ACHN (cell line): Measurements from ENCODE around the gene PMAIP1.

Source experiments
- DNase-seq: peaks from one replicate; pipeline ENCODE4 v3.0.0-alpha.2; 2015
- in situ Hi-C: cut with HindIII; loops from 2 replicates; pipeline ENCODE4 v1.10.0; 2017; ENCODE audit warnings: low sequenced_read_pairs, low pct_ligation_motif_present, low pct_unique_long_range_greater_than_20kb

Gene PMAIP1

GRCh38 chr18:59907660-59908059, 7.9 kb downstream of the PMAIP1 start:
- in situ Hi-C loops: no loop called here

GRCh38 chr18:59908799-59909198, 9.0 kb downstream of the PMAIP1 start:
- in situ Hi-C loops: no loop called here
- DNase-seq: no peak

More at GRCh38 chr18:59907660-59908059, 7.9 kb downstream of the PMAIP1 start:
- no peak for DNase-seq

GRCh38 chr18:59909289-59910036, 9.7 kb downstream of the PMAIP1 start:
- in situ Hi-C loops: no loop called here
- DNase-seq: no peak

GRCh38 chr18:59910967-59911366, 11.2 kb downstream of the PMAIP1 start:
- DNase-seq: no peak
- in situ Hi-C loops: no loop called here

GRCh38 chr18:59911600-59911999, 11.8 kb downstream of the PMAIP1 start:
- in situ Hi-C loops: no loop called here
- DNase-seq: no peak

GRCh38 chr18:59912007-59912550, 12.3 kb downstream of the PMAIP1 start:
- DNase-seq: no peak
- in situ Hi-C loops: no loop called here

- DNase-seq: no peak
- in situ Hi-C loops: no loop called here
Measured at GRCh38 chr18:59915606-59916005, 15.8 kb downstream of the PMAIP1 start.

- DNase-seq: no peak
- in situ Hi-C loops: no loop called here
Measured at GRCh38 chr18:59916746-59917145, 16.9 kb downstream of the PMAIP1 start.

GRCh38 chr18:59917422-59917821, 17.6 kb downstream of the PMAIP1 start:
- no peak for DNase-seq
- in situ Hi-C loops: no loop called here

GRCh38 chr18:59918320-59918755, 18.5 kb downstream of the PMAIP1 start:
- in situ Hi-C loops: no loop called here

GRCh38 chr18:59918997-59919396, 19.2 kb downstream of the PMAIP1 start:
- in situ Hi-C loops: no loop called here
- no peak for DNase-seq

More at GRCh38 chr18:59918320-59918755, 18.5 kb downstream of the PMAIP1 start:
- DNase-seq: peak; percentile 46

- in situ Hi-C loops: no loop called here
Measured at GRCh38 chr18:59921384-59921891, 21.6 kb downstream of the PMAIP1 start.

GRCh38 chr18:59923539-59924196, 23.9 kb downstream of the PMAIP1 start:
- DNase-seq: no peak
- in situ Hi-C loops: no loop called here

More at GRCh38 chr18:59921384-59921891, 21.6 kb downstream of the PMAIP1 start:
- no peak for DNase-seq

GRCh38 chr18:59926131-59926530, 26.3 kb downstream of the PMAIP1 start:
- in situ Hi-C loops: no loop called here
- no peak for DNase-seq

GRCh38 chr18:59927246-59927825, 27.5 kb downstream of the PMAIP1 start:
- DNase-seq: no peak
- in situ Hi-C loops: no loop called here

- in situ Hi-C loops: no loop called here
- no peak for DNase-seq
Measured at GRCh38 chr18:59928201-59928600, 28.4 kb downstream of the PMAIP1 start.

GRCh38 chr18:59929621-59930295, 30.0 kb downstream of the PMAIP1 start:
- in situ Hi-C loops: no loop called here
- DNase-seq: no peak

- in situ Hi-C loops: no loop called here
- DNase-seq: no peak
Measured at GRCh38 chr18:59932401-59932800, 32.6 kb downstream of the PMAIP1 start.

GRCh38 chr18:59938676-59939075, 38.9 kb downstream of the PMAIP1 start:
- in situ Hi-C loops: no loop called here
- no peak for DNase-seq
